Activated naive CD4-positive, alpha-beta T cell treated with anti-CD3 and anti-CD28 coated beads, Interleukin-2, amount 50 U/mL, for 16 hours (primary cell): ENCODE results near the gene SSBP2.
"Not testable (repeated sequence)": the region's sequence is repeated elsewhere in the genome, so short reads cannot be mapped to it uniquely, and the experiment has no call there.

Experiments used
- DNase-seq: peaks from one replicate; pipeline ENCODE4 v3.0.0-alpha.2; 2020

The SSBP2 gene

DNA sequence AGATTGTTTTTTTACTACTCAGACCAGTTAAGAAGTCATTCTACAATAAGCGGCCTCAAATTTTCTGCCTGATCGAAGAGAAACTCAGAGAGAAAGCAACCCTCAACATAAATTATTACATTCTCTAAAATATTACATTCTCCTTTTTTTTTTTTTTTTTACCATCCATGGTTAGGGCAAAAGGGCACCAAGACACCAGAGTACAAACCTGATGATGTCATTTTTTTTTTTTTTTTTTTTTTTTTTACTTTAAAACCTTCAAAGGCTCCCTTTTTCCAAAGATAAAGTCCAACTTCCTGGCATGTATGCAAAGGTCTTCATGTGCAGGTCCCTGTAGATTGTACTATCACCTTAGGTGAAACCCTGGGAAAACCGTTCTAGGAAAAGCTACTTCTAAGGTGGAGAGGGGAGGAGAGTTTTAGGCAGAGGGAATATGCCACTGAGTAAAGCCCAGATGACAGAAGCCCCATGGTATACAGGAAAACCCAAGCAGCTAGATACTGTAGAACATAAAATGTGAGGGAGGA lies 104.4 kb downstream of the SSBP2 start:
- no peak for DNase-seq

DNA sequence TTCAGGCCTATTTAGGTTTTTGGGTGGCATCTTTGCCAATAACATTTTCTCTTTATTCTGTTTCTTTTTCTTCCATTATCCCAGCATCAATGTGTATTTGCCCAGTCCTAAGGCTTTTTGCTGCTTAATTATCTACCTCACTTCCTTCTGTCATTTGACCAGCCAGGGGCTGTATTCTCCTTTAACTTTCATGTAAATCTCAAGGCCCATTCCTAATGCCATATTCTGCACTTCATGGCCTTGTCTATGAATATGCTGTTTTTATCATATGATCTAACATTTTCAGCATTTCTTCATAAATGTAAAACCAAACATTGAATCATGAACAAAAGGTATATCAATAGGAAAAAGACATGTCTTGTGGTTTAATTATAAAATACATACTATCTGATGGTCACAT lies 108.7 kb downstream of the SSBP2 start:
- no peak for DNase-seq

DNA sequence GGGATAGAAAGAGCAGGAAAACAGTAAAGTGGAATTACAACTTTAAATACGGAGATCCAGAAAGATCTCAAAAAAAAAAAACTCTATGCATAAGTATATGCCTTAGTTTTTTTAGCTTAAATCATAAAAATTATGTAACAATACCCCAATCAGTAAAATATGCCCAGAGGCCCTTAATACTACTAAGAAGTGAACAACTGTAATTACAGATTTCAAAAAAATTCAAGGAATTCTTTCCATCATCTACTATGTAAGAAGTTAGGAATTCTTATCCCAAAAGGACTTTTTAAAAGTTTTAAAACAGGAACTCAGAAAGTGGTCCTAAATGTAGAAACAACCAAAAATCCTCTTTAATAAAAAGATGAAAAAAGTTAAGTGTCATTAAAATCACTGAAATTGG lies 111.3 kb downstream of the SSBP2 start:
- DNase-seq: no peak

DNA sequence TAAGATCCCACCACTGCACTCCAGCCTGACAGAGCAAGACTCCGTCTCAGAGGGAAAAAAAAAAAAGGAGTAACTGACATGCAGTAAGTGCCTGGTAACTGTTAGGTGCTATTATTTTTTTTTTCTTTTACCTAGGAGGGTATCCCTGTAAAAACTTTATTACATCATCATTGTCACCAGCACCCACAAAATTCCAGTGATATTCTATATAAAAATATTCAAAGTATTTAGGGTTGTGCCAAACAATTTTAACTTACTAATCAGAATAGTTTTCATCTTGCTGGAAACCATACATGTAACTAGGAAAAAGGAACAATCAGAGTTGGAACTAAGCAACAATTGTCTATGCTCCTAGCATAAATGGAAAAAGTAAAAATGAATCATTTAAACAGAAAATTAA lies 112.4 kb downstream of the SSBP2 start:
- no peak for DNase-seq

DNA sequence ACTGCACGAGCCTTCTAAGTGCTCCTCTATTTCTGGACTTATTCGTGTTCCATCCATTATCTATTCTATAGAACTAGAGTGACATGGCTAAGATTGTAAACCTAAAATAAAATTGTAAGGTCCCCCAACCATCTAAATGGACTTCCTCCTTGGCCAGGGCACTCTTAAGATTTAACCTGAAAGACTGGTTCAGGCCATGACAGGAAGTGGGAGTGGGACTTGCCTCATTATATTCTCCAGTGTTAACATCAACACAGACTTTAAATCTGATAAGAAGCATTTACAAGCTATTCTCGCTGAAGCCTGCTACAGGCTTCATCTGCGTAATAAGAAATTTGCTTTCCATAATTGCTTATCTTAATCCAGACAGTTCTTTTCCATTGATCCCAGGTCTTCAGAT lies 117.0 kb downstream of the SSBP2 start:
- no peak for DNase-seq

DNA sequence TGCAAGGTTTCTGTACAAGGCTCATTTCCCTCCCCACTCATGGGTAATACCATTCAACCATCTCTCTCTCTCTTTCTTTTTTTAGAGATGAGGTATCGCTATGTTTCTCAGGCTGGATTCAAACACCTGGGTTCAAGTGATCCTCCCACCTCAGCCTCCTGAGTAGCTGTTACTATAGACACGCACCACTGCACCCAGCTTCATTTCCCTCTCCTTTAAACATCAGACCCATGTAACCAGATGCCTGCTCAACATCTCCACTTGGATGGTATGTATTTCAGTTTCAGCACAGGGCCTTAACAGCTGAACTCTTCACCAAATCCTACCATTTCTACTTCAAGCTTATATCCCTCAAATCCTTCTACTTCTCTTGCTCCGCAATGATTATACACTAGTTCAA lies 117.4 kb downstream of the SSBP2 start:
- DNase-seq: no peak

DNA sequence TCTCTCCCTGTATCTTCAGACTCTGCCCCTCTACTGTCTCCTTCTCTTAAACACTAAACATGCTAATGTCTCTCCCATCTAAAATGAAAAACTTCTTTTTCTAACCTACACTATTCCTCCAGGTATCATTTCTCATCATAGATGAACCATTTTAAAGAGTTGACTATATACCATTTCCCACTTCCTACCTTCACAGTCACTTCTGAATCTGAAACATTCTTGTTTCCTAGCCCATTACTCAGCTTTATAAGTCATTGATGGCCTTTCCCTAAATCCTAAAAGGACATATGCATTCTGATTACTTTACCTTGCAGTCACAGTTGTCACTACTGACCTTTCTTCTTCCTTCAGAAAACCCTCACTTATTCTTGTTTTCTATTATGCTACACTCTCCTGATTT lies 118.2 kb downstream of the SSBP2 start:
- DNase-seq: no peak

DNA sequence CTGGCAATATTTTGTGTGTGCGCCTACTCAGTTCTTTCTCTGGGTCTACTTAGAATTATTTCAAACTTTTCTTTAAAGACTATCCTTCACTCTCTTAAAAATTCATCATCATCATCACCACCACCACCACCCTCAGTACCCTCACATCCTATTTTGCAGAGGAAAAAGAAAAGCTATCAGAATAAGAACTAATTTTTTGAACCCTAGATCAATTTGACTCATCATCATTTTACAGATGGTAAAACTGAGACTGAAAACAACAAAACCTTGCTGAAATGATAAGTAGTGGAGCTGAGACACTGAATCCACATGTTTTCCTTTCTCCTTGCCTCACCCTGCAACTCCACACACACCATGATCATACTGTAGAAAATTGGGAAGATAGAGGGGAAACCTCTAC lies 119.3 kb downstream of the SSBP2 start:
- DNase-seq: no peak

DNA sequence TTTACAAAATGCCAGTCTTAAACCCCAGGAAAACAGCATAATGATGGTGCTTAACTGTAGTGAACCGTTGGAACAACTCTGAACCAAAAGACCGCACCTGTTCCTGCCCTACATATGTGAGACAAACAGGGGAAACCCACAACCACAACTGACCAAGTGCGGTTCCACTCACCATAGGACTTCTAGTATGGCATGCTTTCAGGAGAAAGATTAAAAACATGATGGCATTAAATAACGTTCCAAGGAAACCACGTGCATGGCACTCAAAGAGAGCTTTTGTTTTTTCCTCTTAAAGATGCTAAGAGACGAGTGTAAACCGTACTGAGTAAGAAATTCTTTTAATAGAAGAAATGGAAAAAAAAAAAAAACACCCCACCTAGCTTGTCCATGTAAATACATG lies 119.8 kb downstream of the SSBP2 start:
- no peak for DNase-seq

DNA sequence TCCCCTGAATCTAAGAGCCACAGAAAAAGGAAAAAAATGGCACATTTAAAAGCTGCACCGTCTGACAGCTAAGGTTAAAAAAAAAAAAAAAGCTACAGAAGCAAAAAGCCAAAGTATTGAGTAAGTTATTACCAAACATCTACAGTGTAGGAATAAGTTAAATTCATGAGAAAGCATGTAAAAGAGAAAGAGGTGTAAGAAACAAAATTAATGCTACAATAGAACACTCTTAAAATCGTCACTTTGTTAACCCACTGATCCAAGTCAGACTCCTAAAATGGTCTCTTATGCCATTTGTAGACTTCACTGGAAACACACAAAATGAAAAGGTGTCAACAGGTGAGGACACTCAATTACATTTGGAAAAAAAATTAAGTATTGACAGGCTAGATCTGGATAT lies 120.2 kb downstream of the SSBP2 start:
- DNase-seq: no peak

DNA sequence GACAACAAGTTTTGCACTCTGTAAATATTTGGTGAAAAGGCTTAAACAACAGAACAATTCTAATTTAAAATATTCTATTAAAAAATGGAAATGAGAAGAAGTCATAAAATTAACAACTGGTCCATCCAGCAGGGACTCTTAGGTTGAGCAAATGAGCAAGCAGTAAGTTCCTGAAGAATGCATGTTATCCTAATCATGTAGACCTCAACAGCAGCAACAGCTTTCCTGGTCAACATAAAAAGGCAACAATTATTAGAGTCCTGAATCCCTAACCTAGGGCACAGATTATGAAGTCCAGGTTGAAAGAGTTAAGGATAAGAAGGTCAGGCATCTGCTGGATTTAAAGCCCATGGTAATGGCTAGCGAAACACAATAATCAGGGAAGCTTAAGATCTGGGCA lies 120.9 kb downstream of the SSBP2 start:
- DNase-seq: no peak

DNA sequence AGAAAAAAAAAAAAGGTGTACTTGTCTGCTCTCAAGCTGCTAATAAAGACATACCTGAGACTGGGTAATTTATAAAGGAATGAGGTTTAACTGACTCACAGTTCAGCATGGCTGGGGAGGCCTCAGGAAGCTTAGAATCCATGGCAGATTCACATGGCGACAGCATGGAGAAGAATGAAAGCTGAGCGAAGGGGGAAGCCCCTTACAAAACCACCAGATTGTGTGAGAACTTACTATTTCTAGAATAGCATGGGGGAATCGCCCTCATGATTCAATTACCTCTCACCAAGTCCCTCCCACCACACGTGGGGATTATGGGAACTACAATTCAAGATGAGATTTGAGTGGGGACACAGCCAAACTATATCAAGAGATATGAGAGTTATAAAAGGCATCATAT lies 122.8 kb downstream of the SSBP2 start:
- DNase-seq: not testable (repeated sequence)

DNA sequence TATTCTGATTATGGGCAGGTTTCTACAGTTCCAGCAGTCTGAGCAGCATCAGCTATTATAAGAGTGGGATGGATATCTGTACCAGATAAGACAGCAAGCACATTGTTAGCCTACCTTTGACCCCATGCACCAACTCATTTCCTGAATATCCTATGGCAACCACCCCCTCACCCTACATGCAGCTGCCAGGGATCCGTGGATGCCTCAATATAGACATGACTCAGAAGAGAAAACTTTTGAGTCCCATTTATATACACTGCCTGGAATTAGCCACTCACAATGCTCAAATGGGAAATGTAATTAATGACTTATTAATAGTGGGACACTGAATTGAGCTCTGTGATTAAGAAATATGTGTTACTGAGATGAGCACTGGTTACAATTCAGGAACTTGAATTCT lies 124.4 kb downstream of the SSBP2 start:
- no peak for DNase-seq

DNA sequence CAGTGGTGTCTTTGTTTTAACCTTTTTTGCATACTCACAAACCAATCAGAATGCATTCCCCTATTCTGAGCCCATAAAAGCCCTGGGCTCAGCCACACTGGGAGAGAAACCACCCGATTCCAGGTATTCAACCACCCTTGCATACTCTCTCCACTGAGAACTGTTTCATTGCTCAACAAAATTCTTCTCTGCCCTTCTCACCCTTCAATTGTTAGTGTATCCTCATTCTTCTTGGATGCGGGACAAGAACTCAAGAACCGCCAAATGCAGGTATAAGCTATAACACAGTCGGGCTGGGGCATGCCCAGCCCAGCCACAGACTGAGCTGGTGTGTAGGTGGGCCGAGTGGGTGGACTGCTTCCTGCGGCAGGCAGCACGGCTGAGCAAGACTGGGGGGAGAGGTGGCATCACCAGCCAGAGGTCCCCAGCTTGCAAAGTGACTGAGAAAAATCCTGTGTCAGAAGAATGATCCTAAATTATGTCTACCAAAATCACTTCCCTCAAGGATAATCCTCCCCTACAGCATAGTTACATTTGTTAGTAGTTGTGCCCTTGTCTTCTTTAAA lies 141.0 kb downstream of the SSBP2 start:
- DNase-seq: no peak

DNA sequence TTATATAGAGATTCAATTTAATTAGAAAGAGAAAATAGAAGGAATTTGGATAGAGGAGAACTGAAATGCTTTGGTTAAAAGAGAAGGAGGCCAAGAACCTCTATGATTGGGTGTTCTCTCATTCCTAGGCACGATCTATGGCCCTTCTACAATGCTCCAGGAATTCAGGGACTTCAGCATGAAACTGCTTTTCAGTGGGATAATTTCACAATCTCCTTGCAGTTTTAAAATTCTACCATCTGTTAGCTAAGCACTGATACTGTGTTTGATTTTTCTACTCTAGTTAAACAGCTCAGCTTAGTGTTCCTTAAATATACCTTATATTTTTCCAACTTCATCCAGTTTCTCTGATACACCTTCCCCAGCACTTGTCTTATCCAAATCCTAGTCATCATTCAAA lies 141.9 kb downstream of the SSBP2 start:
- no peak for DNase-seq

DNA sequence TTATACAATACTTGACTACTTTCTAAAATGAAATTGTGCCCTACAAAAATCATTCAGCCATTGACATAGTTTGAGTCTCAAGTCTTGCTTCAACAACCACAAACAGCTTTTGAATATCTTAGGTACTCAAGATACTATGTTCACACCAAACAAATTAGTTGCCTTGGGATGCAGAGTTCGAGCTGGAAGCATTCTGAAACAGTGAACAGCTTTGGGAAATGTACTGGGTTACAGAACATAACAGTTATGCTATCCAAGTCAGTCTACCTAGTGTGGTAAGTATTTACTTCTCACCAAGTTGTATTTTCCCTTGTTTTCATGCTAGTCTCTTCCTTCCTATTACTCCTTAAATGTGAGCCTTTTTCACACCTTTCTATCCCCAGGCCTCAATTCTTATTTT lies 143.2 kb downstream of the SSBP2 start:
- no peak for DNase-seq

DNA sequence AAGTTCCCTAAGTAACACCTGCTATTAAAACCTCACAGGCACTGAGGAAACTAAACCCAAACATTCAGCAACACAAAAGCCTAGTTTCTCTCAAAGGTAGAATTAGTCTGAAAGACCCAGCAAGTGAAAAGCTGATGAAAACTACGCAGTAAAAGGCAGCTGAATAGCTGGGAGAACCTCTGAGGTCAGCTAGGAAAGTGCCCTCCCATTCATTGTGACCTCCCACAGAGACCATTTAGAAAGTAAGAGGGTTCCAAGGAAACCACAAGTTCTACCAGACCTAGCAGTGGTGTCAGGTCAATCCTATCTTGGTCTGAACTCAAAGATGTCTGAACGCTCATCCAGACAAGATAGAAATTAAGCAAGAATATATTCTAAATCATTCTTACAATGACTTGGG lies 144.7 kb downstream of the SSBP2 start:
- DNase-seq: no peak

DNA sequence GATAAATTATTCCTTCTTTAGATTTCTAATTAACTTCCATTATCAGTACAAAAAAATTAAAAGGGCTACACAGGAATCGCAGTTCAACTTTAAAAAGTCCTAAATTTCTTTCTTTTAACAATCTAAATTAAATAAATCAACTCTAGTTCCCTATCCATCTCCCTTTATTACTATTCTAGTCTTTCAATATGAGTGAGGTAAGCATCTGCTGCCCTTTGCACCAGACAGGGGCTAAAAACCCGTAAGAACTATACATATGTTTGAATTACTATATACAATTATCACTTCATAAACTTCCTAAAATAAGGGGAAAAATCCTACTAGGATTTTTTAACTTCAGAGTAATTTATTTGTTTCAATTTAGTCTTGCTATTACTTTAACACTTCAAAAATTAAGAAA lies 145.6 kb downstream of the SSBP2 start:
- no peak for DNase-seq

DNA sequence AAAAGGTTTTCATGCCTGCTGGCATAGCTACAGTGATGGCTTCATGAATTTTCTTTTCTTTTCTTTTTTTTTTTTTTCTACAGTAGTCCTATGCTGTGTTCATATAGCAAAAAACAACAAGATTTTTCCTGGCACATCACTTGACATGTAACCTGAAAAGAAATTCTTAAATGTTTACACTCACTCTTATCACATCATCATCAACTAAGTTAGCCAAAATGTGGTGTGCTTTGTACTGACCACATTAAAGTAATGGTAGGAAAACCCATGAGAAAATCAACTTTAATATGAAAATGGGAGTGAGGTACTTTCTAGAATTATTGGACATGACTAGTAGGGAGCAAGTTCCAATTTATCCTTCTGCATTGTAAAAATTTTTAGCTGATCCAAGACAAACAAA lies 146.7 kb downstream of the SSBP2 start:
- no peak for DNase-seq

DNA sequence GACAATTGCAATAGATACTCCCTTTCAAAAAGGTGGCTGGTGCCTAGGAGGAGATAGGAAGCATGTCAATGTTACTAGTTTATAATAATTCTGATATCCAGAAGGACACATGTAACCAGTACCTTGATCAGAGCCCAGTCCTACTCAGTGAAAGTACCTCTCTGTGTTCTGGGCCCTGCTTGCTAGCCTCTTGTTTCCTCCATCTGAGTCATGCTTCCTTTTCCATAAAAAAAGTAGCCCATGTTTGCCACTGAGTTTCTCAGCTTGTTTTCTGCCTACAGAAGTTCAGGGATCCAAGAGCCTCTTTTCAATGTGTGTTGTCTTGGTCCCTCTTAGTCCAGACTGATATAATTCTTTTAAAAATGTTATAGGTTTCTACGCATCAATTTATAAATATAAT lies 149.0 kb downstream of the SSBP2 start:
- no peak for DNase-seq

DNA sequence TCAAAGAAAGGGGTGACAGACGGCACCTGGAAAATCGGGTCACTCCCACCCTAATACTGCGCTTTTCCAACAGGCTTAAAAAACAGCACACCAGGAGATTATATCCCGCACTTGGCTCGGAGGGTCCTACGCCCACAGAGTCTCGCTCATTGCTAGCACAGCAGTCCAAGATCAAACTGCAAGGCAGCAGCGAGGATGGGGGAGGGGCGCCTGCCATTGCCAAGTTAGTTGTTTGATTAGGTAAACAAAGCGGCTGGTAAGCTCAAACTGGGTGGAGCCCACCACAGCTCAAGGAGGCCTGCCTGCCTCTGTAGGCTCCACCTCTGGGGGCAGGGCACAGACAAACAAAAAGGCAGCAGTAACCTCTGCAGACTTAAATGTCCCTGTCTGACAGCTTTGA lies 158.8 kb downstream of the SSBP2 start:
- not testable (repeated sequence) for DNase-seq

DNA sequence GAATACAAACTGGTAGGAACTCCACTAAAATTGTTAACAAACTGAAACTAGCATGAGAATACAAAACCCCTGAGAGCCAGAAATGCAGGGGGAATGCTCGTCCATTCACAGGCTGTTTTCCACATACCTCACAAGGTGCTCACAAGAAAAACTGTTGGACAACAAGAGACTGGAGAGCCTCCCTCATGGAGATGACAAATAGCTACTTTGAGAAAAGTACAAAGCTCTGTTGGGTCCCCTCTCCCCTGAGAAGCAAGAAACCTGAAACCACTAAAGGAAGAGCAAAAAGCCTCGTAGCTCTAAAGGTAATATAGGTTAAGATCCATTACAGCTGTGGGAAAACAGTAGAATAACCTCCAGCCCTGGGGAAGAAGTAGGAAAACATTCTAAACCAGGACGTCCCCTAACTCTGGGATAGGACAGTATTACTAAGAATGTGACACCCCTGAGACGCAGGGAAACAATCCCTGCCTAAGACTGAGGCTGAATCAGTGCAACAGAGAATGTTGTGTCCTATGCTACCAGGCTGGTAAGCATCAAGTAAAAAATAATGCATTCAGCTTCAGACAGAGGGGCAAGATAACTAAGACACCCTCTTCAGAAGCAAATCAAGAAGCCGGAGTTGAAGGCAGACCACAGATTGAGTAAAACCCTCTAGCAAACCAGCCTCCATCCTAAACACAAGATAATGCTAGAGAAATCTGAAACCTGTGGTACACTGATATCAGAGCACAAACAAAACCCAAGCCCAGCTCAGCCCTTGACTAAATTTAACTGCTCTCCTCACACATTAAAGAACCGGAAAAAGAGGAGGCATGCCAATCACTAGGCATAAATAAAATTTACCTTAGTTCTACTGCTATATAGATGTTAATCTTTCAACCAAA lies 160.2 kb downstream of the SSBP2 start:
- DNase-seq: no peak

DNA sequence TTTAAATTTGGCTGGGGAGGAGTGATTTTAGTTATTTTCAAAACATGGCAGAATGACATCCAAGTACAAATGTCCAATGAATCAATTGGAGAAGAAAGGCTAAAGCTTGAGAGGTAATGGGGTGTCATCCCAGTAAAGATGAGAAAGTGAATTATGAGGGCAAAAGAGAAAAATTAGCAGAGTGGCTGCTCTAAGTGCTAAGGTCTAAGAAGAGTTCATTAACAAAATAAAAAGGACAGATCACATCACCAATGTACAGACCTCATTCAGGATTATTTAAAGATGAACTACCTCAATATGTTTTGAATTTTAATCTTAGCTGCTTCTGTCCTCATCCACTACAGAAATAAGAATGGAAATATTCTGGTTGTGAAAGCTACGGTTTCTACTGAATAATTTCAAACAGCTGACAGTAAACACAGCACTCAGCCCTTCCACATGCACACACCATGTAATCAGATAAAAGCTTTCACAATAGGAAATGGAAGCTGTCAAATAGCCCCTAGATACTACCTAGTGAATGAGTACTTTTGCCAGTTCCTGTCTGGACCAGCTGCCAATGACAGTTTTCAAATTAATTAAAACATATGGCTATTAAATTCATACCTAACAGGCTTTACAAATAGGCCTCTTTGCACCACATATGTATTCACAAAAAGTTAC lies 171.5 kb downstream of the SSBP2 start:
- no peak for DNase-seq

DNA sequence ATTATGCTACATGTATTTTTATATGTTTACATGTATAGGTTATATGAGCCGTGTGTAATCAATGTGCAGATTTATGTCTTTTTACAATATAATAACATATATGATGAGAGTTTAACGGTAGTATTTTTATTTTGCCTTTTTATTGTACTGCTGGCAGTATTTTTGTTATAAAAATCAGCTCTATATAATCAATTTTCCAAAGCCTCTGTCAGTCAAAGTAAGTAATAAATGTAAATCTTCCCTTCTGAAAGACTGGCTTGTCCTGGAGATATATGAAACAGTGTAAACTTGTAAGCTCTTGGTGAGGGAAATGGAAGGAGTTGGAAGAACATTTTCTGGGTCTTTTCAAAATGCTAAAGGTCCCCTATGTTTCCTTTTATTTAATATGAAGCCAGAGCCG lies 173.8 kb downstream of the SSBP2 start:
- DNase-seq: no peak
